Islet precursor cell (in vitro differentiated cells): Measurements from ENCODE around the gene MAPK8IP3.

Source experiments
- DNase-seq: peaks from one replicate; pipeline ENCODE4 v3.0.0-alpha.2; 2018

The MAPK8IP3 gene

DNA sequence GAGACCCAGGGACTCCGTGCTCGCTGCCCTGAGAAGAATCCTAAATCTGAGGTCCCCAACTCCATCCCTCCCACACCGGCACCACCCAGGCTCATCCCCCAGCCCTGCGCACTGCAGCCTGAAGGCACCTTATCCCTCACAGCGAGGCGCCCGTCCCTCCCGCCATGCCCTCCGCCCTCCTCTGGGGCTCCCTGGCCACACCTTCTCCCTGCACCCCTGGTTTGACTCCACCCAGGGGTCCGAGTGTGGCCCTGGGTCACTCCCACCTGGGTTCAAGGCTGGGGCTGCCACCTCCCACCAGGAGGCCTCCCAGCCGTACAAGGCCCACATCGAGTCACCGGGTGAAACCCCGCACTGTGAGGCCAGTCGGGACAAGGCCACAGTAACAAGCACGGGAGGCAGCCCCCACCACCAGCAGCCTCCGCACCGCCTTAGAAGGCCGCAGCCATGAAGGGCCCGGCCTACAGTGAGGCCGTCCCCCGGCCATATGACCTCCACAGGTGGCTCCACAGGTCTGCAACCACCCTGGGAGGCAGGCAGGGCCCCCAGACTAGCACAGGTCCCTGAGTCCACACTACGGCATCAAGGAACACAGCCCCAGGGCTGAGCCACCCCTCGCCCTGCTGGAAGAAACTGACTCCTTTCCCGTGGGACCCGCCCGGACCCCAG, 112.3 kb downstream of the MAPK8IP3 start:
- DNase-seq, result no peak

GRCh38 chr16:1818873-1819525, 113.0 kb downstream of the MAPK8IP3 start:
- no peak for DNase-seq

GRCh38 chr16:1819611-1820010, 113.6 kb downstream of the MAPK8IP3 start:
- no peak for DNase-seq
